ENCODE results near the gene ZNF530.

GRCh38 chr19:57578487-57579205, 21.0 kb upstream of the ZNF530 start, which contains the start of gene ZNF416:
- TF ChIP-seq CTCF (IDR thresholded peaks at IDR 0.05) (no peak), EZH2 (IDR thresholded peaks at IDR 0.05; ENCODE audit: borderline replicate concordance, insufficient read depth, low read depth, low read length, poor library complexity, severe bottlenecking) (no peak)
